GM18505 (cell line): ENCODE results near the gene KIF3A.

Experiments
- ATAC-seq: cut with Tn5 transposase; IDR thresholded peaks from one replicate; pipeline ENCODE4 v1.9.1; 2021; ENCODE audit not compliant: unreplicated experiment
- POLR2A ChIP-seq: IDR thresholded peaks from 4 replicates; pipeline ENCODE4 v1.6.1; 2011; ENCODE audit warnings: borderline replicate concordance; ENCODE audit not compliant: insufficient read depth, insufficient read length; ENCODE audit errors: extremely low read depth

Gene KIF3A

DNA sequence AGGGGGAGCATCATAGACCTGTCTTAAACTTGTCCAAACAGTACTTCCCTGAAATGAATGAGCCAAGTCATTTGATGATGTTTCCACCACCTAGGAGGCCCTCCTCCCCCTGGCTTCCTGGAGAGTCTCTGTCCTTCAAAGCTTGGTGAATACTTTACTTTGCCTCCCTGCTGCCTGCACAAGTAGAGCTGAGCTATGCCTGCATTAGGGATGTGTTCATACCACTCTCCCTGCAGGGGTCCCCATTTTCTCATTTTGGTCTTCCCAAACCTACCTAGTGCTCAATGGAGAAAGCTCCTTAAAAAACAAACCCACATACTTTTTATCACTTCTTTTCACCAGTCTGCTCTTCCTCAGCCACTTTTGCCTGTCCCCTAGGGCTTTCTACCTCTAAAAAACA is 17.6 kb upstream of the KIF3A start:
- ATAC-seq: no peak
- no peak for TF ChIP-seq POLR2A

DNA sequence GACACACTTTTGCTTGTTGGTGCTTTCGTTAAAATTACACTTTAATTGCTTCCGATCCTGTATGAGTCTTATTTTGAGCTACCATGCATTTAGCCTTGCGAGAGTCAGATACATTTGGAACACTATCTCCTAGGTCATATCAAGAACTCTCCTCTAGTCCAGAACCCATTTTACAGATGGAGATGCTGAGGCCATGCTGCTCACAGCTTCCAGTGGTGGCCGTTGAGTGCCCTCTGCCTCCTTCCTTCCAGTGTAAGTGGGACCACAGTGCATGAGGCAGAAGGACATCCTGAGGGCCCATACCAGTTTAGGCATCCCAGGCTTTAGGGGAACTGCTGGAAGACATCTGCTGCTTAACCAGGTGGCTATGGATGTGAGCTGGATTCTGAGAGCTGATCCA is 16.8 kb upstream of the KIF3A start:
- no peak for ATAC-seq
- TF ChIP-seq POLR2A: no peak

DNA sequence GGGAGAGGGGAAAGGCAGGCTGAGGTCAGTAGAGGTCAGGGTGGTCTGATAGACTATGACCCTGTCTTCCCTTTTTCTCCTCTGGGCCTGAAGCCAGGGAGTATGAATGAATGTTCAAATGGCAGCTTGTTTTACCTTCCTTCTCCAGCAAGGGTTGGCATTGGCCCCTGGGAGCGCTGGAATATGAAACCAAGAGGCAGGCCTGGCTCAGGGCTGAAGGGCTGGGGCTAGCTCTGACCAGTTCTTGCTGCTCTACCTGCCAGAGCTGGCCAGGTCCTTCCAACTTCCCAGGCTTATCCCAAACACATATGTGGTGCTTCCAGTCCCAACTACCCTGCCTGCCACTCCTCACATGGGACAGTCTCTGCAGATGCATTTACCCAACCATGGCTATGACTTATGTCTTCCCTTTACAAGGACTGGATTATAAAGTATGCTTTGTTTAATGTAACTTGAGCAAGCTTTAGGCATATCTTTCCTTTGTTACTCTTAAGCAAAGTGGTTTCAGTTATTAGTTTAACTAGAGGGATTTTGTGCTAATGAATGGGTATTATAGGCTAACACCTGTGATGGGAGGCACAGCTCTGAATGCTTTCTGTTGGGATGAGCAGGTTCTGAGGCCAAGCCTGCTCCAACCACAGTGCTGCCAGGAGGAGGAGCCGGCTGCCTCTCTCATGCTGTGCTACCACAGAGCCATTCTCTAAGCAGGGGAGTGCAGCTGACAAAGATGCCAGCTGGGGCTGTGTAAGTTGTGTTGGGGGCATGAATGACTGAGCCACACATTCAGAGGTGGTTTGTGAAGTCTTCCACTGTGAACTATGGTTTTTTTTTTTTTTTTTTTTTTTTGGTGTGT is 16.0 kb upstream of the KIF3A start:
- TF ChIP-seq POLR2A: no peak
- no peak for ATAC-seq

DNA sequence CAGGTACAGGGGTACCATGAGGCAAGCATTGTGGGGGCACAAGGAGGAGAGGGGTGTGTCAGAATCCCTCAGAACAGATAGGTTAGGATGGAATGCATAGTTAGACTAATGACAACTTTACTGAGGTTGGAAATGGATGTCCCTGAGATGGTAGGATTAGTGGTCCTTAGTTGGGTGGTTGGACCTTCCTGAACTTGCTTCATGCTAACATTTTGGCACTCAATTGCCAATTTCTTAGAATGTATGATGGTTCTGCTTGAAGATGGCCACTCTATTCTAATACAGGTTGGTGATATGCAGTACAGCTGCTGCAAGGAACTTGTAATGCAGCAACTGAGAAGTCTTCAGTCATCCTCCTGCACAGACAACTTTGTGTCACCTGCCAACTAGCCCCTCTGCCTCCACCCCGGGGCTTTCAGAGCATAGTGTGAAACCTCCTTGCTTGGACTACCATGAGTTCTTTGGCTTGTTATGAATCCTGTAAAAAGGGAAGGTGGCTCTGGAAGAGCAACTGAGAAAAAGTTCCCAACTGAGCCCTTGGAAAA is 15.3 kb upstream of the KIF3A start:
- TF ChIP-seq POLR2A: no peak
- ATAC-seq: no peak

DNA sequence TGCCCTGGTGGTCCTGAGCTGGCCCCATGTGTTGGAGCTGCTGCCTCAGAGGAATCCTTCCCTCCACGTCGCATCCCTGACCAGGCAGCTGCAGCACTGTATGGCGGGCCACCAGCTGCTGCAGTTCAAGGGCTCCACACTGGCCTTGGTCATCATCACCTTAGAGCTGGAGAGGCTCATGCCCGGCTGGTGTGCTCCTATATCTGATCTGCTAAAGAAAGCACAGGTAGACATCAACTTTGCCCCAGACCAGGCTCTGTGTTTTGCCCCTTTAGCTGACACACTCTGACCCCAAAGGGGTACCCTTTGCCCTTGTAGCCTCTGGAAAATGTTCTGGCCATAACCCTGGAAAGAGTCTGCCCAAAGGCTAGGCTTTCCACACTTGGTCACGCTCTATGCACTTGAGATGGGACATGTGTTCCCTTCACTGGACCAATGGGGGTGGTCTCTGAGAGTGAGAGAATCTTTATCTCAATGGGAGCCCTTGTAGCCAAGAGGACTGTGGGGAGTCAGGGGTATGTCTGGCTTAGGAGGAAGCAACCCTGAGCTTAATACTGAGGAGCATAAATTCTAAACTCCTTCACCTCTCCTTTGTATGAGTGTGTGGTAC is 14.7 kb upstream of the KIF3A start:
- ATAC-seq: no peak
- TF ChIP-seq POLR2A: no peak

DNA sequence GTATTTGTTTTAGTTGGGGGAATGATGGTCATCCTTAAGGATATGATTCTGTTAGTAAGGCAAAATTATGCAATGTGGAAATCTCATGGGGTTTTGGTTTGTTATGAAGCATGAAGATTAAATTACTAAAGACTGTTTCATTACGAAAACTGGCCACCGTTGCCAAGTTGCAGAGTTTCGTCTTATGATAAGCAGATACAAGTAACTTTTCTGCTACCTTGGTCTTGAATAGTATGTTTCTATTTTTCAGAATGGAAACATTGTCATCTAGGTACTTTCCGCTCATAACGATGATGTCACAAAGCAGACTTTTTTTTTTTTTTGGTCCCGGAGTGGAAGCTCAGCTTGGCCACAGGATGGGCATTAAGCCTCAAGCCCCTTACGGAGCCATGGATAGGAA is 14.1 kb upstream of the KIF3A start:
- no peak for TF ChIP-seq POLR2A
- no peak for ATAC-seq

DNA sequence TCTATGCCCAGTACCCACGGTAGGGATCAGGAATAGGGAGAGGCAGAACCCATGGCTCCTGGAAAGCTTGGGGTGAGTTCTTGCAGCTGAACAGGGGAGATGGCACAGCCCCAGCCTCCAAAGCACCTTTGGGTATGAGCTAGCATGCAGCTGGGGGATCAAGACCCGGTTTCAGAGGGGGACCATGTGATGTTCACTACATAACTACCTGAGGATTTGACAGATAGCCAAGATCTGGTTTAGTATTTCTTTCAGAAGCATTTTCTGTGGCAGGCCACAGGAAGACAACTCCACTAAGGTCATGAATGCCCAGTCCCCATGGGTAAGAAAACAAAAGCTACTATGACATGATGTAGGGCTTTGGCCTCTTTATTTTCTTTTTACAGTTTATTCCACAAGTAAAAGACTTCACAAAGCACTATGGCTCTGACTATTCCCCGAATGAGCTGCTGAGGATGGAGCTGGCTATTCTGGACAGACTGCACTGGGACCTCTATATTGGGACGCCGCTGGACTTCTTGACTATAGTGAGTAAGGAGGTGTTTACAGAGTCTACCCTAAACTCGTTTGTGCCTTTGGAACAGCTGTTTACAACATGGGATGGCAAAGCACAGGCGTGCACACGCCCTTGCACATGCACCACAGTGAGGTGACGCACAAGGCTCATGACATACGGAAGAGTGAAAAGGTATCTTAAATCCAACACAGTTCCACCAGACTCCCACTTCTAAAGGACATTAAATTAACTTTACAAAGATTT is 13.3 kb upstream of the KIF3A start:
- no peak for ATAC-seq

DNA sequence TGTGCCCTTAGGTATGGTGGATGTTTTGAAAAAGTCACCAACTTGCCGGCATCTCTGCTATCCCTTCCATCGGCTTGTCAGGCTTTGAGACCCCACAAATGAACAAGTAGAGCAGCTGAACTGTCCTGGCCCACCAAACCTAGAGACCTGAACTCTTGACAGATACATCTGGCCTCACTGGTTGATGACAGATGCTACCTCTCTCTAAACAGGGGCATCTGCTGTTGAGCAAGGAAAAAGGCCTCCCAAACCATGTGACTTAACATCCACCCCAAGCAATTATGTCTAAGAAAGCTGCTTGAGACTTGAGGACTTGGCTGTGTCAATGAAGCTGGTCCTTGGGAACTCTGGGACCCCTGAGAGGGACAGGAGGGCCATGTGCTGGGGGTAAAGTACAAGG is 12.2 kb upstream of the KIF3A start:
- TF ChIP-seq POLR2A: no peak

More for the DNA sequence above, 13.3 kb upstream of the KIF3A start:
- no peak for TF ChIP-seq POLR2A

DNA sequence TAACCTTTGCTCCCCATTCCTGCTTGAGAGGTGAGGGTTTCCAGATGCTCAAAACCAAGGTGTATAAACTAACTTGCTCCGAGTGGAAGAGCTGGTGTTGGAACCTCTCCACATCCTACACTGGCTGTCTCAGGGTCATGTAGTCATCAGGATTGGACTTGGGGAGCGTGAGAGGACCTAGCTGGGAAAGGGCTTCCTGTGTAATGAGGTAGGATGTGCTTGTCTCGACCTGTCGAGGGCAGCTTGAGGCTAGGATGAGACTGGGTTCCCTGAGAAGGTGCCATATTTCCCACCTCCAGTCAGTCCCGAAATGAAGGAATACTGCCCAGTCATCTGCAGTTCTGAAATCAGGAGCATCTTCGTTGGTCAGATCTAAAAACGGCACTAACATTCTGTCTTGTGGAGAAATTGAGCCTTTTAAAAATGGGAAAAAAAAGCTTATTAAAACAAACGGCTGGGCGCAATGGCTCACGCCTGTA is 11.2 kb upstream of the KIF3A start:
- no peak for TF ChIP-seq POLR2A
- ATAC-seq: no peak

More for the DNA sequence above, 12.2 kb upstream of the KIF3A start:
- no peak for ATAC-seq

DNA sequence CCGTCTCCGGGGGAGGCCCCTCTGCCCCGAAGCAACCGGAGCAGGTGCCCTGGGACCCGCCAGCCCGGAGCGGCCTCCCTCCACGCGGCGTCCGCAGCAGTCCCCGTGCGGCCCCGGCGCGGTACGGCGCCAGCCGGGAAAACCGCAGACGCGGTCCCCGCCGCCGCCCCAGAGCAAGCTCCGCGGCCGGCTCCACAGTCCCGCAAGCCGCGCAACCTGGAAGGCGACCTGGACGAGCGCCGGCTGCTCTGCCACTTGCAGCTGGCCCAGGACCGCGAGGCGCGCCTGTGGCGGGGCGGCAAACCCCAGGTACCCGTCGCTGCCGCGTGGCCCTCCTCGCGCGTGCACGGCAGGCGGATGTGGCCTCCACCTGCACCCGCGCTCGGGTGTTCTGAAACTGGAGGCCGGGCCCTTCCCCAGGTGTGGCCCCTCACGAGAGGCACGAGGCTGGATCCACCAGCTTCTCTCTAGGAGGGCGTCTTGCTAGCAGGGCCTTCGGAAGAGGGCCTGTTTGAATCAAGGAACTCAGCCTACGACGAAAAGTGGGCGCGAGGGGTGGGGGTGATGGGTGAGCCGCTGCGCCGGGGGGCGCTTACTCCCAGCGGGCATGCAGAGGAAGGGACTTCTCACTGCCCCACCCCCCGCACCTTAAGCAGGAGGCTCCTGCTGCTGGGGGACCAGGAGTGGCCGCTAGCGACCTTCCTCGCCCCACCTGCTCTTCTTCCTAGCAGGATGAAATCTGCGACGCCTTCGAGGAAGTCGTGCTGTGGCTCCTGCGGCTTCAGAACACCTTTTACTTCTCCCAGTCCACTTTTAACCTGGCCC is 10.5 kb upstream of the KIF3A start:
- TF ChIP-seq POLR2A: no peak
- no peak for ATAC-seq

DNA sequence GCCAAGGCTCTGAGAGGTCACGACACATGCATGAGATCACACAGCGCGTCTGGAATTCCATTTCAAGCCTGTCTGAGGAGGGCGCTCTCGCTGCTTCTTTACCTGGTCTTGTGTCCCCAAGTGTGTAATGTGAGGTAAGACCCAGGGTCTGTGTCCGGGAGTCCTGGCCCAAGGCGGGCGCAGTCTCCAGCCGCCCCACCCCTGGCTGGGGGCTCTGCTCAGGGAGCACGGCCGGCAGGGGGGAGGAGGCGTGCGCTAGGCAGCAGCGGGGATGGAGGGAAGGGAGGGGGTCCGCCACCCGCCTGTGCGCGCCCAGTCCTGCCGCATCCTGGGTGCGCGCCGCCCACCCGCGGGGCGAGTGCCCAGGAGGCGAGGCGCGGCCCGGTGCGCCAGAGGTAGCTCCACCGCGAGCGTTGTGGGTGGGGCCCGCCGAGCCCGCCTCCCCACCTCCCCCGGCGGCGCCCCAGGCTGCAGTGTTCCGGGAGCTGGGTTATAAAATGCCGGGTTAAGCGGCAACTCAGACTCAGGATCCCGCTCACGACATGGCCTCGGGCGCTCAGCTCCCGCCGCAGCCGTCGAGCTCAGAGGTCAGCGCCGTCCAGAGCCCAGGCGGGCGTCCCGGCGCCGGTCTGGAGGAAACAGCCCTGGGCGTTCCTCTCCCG is 9.7 kb upstream of the KIF3A start, which contains the start of gene CCNI2:
CCNI2 (plus strand) TSS at position 473 of the 662 bp plus-strand sequence; CDS start at position 543, 70 bp downstream.
- TF ChIP-seq POLR2A: peak; percentile 62
- no peak for ATAC-seq

DNA sequence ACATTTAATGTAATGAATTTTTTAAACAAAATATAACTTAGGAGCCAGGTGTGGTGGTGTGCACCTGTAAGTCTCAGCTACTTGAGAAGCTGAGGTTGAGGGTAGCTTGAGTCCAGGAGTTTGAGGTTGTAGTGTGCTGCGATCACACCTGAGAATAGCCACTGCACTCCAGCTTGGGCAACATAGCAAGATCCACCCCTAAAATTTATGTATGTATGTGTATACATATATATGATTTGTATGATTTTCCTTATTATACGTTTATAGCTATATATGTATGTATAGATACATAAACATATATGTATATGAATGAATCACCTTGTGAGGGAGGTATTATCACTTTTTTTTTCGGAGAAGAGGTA is 9.2 kb upstream of the KIF3A start:
- TF ChIP-seq POLR2A: no peak
- no peak for ATAC-seq
